Stimulated activated CD8-positive, alpha-beta memory T cell treated with anti-CD3 and anti-CD28 coated beads, Interleukin-12 subunit alpha, Interleukin-12 subunit beta, amount 100 ng/mL, for 1 hour (primary cell): ENCODE measurements around the gene MZT2B.
"Not testable (repeated sequence)": the region's sequence is repeated elsewhere in the genome, so short reads cannot be mapped to it uniquely, and the experiment has no call there.

Experiments
- DNase-seq: peaks from one replicate; pipeline ENCODE4 v3.0.0-alpha.2; 2020; ENCODE audit warnings: low read depth

The MZT2B gene

DNA sequence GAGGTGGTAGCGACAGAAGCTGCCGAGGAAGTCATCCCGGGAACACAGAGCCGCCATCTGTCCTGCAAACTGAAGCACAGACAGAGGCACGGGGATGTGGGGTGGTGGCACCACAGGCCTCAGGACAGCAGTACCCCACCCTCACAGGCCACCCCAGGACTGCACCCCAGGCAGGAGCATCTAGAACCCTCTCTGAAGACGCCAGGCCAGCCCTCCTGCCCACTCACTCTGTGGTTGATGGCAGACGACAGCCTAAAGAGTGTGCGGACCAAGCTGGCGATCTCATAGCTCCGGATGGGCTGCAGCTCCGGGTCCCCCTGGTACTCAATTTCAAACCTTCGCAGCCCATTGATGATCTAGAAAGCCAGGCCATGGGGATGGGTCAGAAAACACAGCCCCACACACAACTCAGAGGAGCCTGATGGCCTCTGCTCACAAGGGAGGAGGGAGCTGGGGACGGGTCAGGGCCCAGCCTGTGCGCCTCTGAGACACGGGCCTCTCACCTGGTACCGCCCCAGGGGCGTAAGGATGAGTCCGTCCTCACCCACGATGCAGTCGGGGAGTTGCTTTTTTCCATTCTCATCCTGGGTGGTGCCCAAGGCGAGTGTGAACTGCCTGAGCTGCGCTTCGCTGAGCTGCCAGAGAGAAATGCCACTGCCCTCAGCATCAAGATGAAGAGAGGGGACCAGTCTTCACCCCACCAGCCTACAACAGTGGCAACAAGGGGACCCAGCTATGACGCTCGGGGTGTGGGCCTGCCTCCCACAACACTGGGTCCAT, 29.1 kb upstream of the MZT2B start:
- DNase-seq, result no peak

DNA sequence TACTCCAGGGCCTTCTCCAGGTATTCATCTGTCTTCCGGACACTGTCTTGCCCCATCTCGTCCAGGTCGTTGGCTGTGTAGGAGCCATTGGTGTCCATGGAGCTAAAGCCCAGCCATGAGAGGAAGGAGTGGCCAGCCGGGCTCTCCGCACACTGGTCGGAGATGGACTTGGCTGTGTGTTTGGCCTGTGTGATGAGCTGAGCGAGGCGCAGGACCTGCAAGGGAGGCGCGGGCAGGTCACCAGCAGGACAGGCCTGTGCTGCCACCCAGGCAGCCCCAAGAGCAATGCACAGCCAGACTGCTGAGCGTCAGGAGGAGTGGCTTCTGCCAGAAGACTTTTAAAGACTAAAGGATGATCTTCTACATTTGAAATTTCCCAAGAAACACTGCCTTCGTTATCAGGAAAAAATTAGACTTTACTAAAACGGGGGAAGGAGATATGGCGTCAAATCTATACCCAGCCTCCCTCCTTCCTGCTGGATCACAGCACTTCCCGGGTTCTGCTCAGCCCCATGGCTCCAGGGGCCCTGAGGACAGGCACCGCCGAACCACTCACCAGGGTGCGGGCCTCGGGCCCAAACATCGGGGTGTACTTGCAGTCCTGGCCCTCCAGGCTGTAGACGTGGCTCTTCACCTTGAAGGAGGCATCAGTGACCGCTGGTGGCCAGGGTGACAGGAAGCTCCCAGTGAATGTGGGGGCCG, 28.2 kb upstream of the MZT2B start:
- DNase-seq, result not testable (repeated sequence)

DNA sequence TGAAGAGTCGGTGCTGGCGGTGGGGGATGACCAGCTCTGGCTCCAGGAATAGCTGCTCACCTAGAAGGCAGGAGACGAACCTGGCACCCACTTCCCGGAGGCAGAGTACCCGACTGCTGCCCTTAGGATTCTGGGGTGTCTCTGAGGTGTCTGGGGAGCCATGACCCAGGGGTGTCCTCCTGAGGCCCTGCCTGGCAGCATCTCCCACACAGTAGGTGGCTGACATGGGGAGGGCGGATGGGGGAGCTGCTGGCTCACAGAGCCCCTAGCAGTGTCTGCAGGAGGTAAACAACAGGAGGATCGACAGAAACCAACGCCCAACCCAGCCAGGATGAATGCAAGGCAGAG, 27.7 kb upstream of the MZT2B start:
- DNase-seq, result not testable (repeated sequence)

DNA sequence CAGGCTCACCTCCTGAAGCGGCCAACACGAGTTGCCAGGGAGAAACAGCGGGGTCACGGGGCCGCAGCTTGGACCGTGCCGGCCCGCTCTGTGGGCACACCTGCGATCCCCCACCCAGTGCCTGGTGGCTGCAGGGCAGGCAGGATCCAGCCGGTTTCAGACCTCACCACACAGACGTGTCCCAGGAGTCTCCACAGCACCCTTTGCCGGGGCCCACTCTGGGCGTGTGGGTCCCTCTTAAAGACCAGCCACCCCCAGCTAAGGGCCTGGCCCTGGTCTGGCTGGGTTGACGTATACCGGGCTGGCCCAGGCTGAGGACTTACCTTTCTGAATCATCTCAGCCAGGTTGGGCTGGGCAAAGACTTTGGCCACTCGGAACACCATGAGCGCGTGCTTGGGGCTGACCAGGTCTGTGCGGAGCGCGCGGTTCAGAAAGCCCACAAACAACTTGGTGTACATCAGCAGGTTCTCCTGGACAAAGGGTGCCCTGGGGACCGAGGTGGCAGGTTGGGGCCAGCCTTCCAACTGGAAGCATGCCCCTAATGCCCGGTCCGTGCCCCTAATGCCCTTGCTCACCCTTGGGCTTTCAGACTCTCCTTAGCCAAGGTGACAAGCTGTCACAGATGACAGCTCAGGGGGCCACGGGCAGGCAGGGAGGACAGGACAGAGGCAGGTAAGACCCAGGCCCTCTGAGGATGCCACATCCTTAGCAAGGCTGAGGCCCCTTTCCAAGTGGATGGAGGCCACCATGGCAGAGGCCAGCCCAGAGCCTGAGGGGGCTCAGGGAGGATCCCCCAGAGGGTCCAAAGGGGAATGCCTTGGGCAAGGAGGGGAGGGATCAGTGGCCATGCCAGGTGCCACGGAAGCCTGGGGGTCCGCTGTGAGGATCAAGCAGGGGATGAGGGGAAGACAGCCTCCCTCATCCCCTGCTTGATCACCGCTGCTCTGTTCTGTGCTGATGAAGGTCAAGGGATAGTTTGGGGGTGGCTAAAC, 27.0 kb upstream of the MZT2B start:
- no peak for DNase-seq

GRCh38 chr2:130155956-130156623, 26.0 kb upstream of the MZT2B start:
- DNase-seq, result not testable (repeated sequence)

- DNase-seq, result no peak
Observed at GRCh38 chr2:130156624-130157004, 25.4 kb upstream of the MZT2B start.

- DNase-seq, result not testable (repeated sequence)
Observed at GRCh38 chr2:130157354-130157753, 24.7 kb upstream of the MZT2B start.

GRCh38 chr2:130157825-130158514, 24.1 kb upstream of the MZT2B start:
- not testable (repeated sequence) for DNase-seq

DNA sequence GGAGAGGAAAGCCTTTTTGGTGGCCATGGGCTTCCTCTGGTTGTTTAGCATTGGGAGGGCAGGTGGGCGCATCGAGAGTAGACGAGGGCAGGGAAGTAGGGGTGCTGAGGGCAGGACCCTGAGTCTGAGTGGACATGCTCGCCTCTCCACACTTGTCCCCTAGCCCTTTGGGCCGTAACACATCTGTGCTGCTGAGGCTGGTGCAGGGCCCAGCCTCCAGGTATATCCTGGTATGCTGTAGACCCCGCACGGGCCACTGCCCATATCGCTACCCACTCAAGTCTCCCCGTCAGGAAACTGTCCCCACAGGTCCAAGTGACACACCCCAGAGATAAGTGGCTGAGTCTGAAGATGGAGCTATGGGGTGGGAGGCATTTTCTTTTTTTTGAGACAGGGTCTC, 23.4 kb upstream of the MZT2B start:
- no peak for DNase-seq

- DNase-seq, result not testable (repeated sequence)
Observed at GRCh38 chr2:130159376-130159775, 22.7 kb upstream of the MZT2B start.

GRCh38 chr2:130160131-130160530, 21.9 kb upstream of the MZT2B start:
- no peak for DNase-seq

DNA sequence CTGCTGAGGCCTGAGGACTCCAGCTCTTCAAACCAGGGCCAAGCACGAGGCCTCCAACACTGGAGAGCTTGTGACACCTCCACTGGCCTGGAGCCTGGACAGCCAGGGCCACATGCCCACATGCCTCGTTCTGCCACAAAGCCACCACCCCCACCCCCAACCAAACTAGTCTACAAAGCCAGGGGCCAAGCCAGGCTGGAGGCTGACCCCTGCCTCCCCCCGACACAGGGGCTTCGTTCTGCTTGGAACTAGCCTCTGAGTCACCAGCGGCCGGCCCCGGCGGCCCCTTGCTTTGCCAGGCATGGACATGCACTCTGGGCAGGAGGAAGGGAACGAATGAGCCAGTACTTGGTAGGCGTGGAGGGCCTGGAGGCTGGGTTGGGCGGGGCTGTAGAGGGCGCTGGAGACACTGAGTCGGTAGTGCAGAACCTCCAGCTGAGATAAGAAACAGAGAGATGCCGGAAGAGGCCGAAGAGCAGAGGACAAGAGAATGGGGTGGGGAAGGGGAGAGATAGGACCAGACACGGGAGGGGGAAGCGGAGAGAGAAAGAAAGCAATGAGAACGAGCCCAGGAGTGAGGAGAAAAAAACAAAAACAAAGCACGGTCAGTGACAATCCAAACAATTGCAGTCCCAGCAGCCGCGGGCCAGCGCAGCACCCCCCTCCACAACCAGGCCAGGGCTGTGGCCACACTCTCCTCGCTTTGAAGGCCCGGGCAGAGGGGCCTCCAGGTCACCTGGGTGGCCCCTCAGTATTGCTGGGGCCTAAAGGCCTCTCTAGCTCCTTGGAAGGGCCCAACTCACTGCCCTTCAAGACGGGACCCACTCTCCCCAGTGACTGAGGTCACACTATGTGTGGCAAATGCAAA, 21.0 kb upstream of the MZT2B start:
- DNase-seq, result not testable (repeated sequence)

DNA sequence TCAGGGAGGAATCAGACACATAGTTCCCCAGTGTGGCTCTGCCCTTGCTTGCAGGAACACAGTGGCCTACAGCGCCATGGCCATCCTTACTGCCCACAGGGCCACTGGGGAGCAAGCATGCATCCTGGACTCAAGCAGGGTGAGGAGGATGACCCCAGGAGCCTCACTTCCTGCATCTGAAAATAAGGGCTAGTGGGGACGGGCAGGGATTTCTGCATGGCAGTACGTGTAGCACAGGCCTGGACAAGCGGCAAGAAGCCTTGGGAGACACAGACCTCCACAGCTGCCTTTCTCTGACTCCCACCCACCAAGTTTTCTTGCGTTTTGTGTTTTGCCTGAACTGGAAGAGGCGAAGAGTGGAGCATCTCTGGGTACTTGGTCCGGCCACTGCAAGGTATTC, 19.6 kb upstream of the MZT2B start:
- DNase-seq, result not testable (repeated sequence)

DNA sequence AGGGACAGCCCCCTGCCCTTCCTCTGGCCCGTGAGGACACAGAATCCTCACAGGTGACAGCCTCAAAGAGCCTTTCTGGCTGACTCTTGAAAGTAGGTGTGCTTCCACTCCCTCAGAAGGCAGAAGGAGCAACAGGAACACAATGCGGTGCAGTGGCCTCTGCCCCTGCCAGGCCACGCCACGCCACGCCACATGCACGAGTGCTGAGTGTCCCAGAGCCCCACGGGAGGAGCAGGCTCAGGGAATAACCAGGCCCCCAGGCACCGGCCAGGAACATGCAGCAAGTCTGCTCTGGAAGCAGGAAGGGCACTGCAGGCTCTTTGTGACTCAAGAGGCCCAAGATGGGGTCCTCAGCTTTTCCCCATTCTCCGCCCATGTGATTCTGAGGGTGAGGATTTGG, 19.1 kb upstream of the MZT2B start:
- DNase-seq, result no peak

GRCh38 chr2:130165293-130166016, 16.6 kb upstream of the MZT2B start:
- DNase-seq, result no peak

- DNase-seq, result not testable (repeated sequence)
Observed at GRCh38 chr2:130166611-130167010, 15.5 kb upstream of the MZT2B start.

DNA sequence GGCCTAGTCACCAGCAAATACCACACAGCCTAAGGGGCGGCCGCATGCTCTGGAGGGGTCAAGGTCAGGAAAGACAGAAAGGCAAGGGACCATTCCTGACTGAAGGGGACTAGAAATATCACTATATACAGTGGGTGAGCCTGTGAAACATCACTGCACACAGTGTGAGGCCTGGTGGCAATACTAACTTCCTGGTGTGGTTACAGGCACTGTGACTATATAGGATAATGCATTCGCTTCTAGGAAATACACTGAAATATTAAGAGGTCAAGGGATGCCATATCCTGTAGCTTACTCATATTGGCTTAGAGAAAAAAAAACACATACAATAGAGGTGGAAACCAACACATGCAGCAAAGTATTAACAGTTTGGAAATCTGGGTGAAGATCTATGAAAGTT, 12.9 kb upstream of the MZT2B start:
- DNase-seq, result not testable (repeated sequence)

- DNase-seq, result no peak
Observed at GRCh38 chr2:130169896-130170295, 12.2 kb upstream of the MZT2B start.

GRCh38 chr2:130174866-130175265, 7.2 kb upstream of the MZT2B start:
- not testable (repeated sequence) for DNase-seq
